Esophagus muscularis mucosa (tissue), 4 donors: ENCODE results near the gene SNF8. TPM values are rescaled to one million over a fixed set of nuclear protein-coding genes. Genes with fewer than 3 reads are reported as not detected.

Experiments
- small RNA-seq, 3 donors: library from RNA; depleted of rRNA; stranded (forward); fragments of <200 nt; gene quantifications; one replicate each; pipeline ENCODE3, GENCODE V24; 2016
- total RNA-seq, 4 donors: library from RNA; depleted of rRNA; stranded (reverse); fragments of >200 nt; gene quantifications; one replicate each; pipeline versions ENCODE4 v1.1.0 to v1.2.1, GENCODE V29; 2016

The SNF8 gene
- total RNA-seq, 4 donors from 2014 or later: 80.6 to 97.1 (median 92.3) TPM

Small RNA genes within 50 kb of the gene (small RNA-seq; reads per million reads assigned to genes)
- 0 reads per million in 3 donors for gene AC068531.1
- 0 reads per million in 3 donors for gene RF00263
- gene RF01210: 0 reads per million in 3 donors
- gene RNU1-42P: 0 to 0.08 (median 0) reads per million in 3 donors

Other genes with a start within 250 kb of the SNF8 start
- not detected for gene PRAC1, start 222.3 kb downstream of the SNF8 start, total RNA-seq
- gene PRAC2, start 221.7 kb downstream of the SNF8 start, total RNA-seq: not detected
- not detected for gene HOXB13, start 216.1 kb downstream of the SNF8 start, total RNA-seq
- gene TTLL6, start 127.6 kb downstream of the SNF8 start, total RNA-seq: 1 to 10 TPM in 1 of 4 donors, under 1 TPM in 2, not detected in 1; under 0.01 to 1.1 (median 0.29) TPM
- gene CALCOCO2, start 113.8 kb downstream of the SNF8 start, total RNA-seq: 100 to 1,000 TPM; 157 to 210 (median 183) TPM
- 10 to 100 TPM; 62.5 to 93.9 (median 72.9) TPM for gene ATP5MC1, start 52.1 kb downstream of the SNF8 start, total RNA-seq
- gene UBE2Z, start 36.4 kb downstream of the SNF8 start, total RNA-seq: 10 to 100 TPM; 46.4 to 76.4 (median 62.9) TPM
- gene GIP, start 23.8 kb upstream of the SNF8 start, total RNA-seq: not detected
- gene IGF2BP1, start 52.5 kb upstream of the SNF8 start, total RNA-seq: not detected
- not detected for gene B4GALNT2, start 187.9 kb upstream of the SNF8 start, total RNA-seq